Activated CD4-positive, alpha-beta T cell treated with anti-CD3 and anti-CD28 coated beads for 4 hours (primary cell): ENCODE results near the gene SGTA.
A peak's percentile ranks its signal among the peaks of the same experiment; 100 is the strongest.

Experiments used
- DNase-seq, 2 donors: peaks; one replicate each; pipeline ENCODE4 v3.0.0-alpha.2; 2020

The SGTA gene

GRCh38 chr19:2744113-2744512 is 39.0 kb downstream of the SGTA start:
- DNase-seq = no peak

- no peak for DNase-seq
Observed at GRCh38 chr19:2743099-2743498, 40.0 kb downstream of the SGTA start.

GRCh38 chr19:2740314-2740656 is 42.8 kb downstream of the SGTA start:
- DNase-seq = no peak

GRCh38 chr19:2739602-2740313 is 43.3 kb downstream of the SGTA start, which contains the start of gene SLC39A3:
TSS of gene SLC39A3 (minus strand) at chr19:2740017. CDS start at chr19:2737257, 2,760 bp downstream.
- DNase-seq = peak; percentile 97 to 100

- no peak for DNase-seq
Observed at GRCh38 chr19:2736550-2737190, 46.4 kb downstream of the SGTA start.

GRCh38 chr19:2735374-2735773 is 47.7 kb downstream of the SGTA start:
- no peak for DNase-seq

- DNase-seq = no peak
Observed at GRCh38 chr19:2734589-2735288, 48.3 kb downstream of the SGTA start.

GRCh38 chr19:2733930-2734588 is 49.0 kb downstream of the SGTA start:
- no peak for DNase-seq

GRCh38 chr19:2732883-2733282 is 50.2 kb downstream of the SGTA start:
- DNase-seq = no peak

- no peak for DNase-seq
Observed at GRCh38 chr19:2732157-2732725, 50.8 kb downstream of the SGTA start.

GRCh38 chr19:2731181-2731995 is 51.7 kb downstream of the SGTA start:
- DNase-seq = no peak

- no peak for DNase-seq
Observed at GRCh38 chr19:2729943-2730818, 52.9 kb downstream of the SGTA start.

GRCh38 chr19:2728783-2729387 is 54.2 kb downstream of the SGTA start:
- DNase-seq = no peak

GRCh38 chr19:2727640-2727944 is 55.5 kb downstream of the SGTA start:
- DNase-seq = no peak

- no peak for DNase-seq
Observed at GRCh38 chr19:2726904-2727639, 56.0 kb downstream of the SGTA start.

- no peak for DNase-seq
Observed at GRCh38 chr19:2726160-2726855, 56.8 kb downstream of the SGTA start.

- DNase-seq = no peak
Observed at GRCh38 chr19:2724148-2724557, 58.9 kb downstream of the SGTA start.

- no peak for DNase-seq
Observed at GRCh38 chr19:2723747-2724146, 59.3 kb downstream of the SGTA start.

GRCh38 chr19:2723345-2723715 is 59.7 kb downstream of the SGTA start:
- DNase-seq = no peak
